GM12875 (cell line): ENCODE results near the gene EHD3.

Source experiments
- H3K4me3 ChIP-seq: one replicate; pipeline ENCODE4 v1.5.1; 2011; ENCODE audit warnings: low read depth, low read length, control low read depth
- CTCF ChIP-seq: IDR thresholded peaks from 2 replicates; pipeline ENCODE4 v1.5.1; 2011; ENCODE audit warnings: low read depth, mild to moderate bottlenecking, control low read depth, inconsistent platforms, low read length, moderate library complexity, borderline replicate concordance; ENCODE audit not compliant: insufficient read depth

The EHD3 gene

GRCh38 chr2:31227711-31228125 lies 6.2 kb upstream of the EHD3 start:
- no peak for TF ChIP-seq CTCF
- no peak overlapping the region for H3K4me3 ChIP-seq

- no peak for TF ChIP-seq CTCF
- H3K4me3 ChIP-seq: no peak overlapping the region
Observed at GRCh38 chr2:31228717-31229116, 5.2 kb upstream of the EHD3 start.

- no peak for TF ChIP-seq CTCF
- H3K4me3 ChIP-seq: no peak overlapping the region
Observed at GRCh38 chr2:31230751-31231150, 3.2 kb upstream of the EHD3 start.

GRCh38 chr2:31231571-31232302 lies 2.2 kb upstream of the EHD3 start:
- TF ChIP-seq CTCF: no peak
- no peak overlapping the region for H3K4me3 ChIP-seq

- no peak for TF ChIP-seq CTCF
- H3K4me3 ChIP-seq: no peak overlapping the region
Observed at GRCh38 chr2:31232586-31232985, 1.4 kb upstream of the EHD3 start.

- no peak for TF ChIP-seq CTCF
- H3K4me3 ChIP-seq: no peak overlapping the region
Observed at GRCh38 chr2:31233231-31233630, 721 bp upstream of the EHD3 start.
